ENCODE data around the gene GSK3B.

DNA sequence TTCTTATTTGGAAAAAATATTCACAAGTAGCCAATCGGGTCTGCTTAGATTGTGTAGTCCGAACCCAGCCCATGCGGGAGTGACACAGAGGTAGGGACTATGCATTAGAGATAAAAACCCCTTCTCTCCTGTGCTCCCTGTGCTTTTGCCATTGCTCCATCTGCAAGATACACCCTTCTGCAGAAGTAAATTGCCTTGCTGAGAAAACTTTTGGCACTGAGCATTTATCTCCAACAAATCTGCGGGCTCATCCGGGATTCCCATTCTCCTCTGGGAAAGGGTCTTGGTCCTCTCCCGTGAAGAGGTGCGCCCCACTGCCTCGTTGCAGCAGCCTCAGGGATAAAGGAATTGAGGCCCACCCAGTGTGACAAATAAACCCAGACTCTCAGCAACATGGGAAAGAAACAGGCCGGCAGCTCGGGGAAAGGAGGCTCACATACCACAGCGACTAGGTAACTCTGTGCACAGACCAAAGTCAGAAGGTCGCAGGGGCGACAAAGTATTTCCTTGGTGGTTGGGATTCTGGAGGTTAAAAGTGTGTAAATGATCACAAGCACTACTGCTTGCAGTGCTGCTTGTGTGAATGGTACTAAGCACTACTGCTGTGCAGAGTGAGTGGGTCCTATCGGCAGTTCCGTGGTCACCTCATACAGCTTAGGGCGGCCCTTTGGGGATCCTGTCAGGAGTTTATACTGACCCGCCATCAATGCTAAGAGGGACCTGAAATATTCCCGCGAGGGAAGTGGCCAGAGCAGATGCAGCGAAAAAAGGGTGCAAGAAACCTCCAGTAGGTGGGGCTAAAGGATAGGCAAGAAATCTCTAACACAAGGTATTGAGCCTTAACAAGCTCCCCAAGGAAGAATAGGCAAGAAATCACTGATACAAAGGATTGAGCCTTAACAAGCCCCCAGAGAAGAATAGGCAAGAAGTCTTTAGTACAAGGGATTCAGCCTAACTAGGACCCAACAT, 54.3 kb downstream of the GSK3B start:
- no peak for TF ChIP-seq EZH2 (IDR thresholded peaks at IDR 0.05; ENCODE audit: low read length)
- TF ChIP-seq, protein P1, sequence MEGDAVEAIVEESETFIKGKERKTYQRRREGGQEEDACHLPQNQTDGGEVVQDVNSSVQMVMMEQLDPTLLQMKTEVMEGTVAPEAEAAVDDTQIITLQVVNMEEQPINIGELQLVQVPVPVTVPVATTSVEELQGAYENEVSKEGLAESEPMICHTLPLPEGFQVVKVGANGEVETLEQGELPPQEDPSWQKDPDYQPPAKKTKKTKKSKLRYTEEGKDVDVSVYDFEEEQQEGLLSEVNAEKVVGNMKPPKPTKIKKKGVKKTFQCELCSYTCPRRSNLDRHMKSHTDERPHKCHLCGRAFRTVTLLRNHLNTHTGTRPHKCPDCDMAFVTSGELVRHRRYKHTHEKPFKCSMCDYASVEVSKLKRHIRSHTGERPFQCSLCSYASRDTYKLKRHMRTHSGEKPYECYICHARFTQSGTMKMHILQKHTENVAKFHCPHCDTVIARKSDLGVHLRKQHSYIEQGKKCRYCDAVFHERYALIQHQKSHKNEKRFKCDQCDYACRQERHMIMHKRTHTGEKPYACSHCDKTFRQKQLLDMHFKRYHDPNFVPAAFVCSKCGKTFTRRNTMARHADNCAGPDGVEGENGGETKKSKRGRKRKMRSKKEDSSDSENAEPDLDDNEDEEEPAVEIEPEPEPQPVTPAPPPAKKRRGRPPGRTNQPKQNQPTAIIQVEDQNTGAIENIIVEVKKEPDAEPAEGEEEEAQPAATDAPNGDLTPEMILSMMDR (optimal IDR thresholded peaks at IDR 0.05 in 1 of 3, IDR thresholded peaks at IDR 0.05 in 1 of 3, conservative IDR thresholded peaks at IDR 0.05 in 1 of 3; ENCODE audit: extremely low read depth in 1 of 3, insufficient read depth in 2 of 3, low read length in 3 of 3): no peak
